Activated CD4-positive, alpha-beta T cell treated with anti-CD3 and anti-CD28 coated beads for 36 hours (primary cell): Measurements from ENCODE around the gene SCP2. TPM values are rescaled to one million over a fixed set of nuclear protein-coding genes. Genes with fewer than 3 reads are reported as not detected.
A peak's percentile ranks its signal among the peaks of the same experiment; 100 is the strongest.

Experiments
- ATAC-seq: fragments of 200-7000 bp; cut with Tn5 transposase; one replicate; pipeline ENCODE4 v1.10.0; 2021; ENCODE audit warnings: mild to moderate bottlenecking, moderate library complexity
- CTCF ChIA-PET: fragments of 350-600 bp; sonication (Branson Sonifier 250); formaldehyde crosslinking; loops from one replicate; lab custom pipeline; 2021; ENCODE audit warnings: antibody characterized with exemption; lab: Charles Lee
- POLR2A ChIA-PET: fragments of 350-600 bp; sonication (Branson Sonifier 250); formaldehyde crosslinking; loops from one replicate; lab custom pipeline; 2021; ENCODE audit warnings: antibody characterized with exemption, inconsistent platforms; lab: Charles Lee
- DNase-seq: peaks from one replicate; pipeline ENCODE4 v3.0.0-alpha.2; 2020
- H3K27ac Mint-ChIP-seq: one replicate; pipeline ENCODE4 v1.8.0; 2021; ENCODE audit warnings: mixed read lengths
- H3K27me3 Mint-ChIP-seq: one replicate; pipeline ENCODE4 v1.8.0; 2021; ENCODE audit warnings: mixed read lengths
- H3K36me3 Mint-ChIP-seq: one replicate; pipeline ENCODE4 v1.8.0; 2021; ENCODE audit warnings: low read depth, mixed read lengths
- H3K4me1 Mint-ChIP-seq: one replicate; pipeline ENCODE4 v1.8.0; 2021; ENCODE audit warnings: mixed read lengths
- H3K4me3 Mint-ChIP-seq: one replicate; pipeline ENCODE4 v1.8.0; 2021; ENCODE audit warnings: mild to moderate bottlenecking, moderate library complexity, mixed read lengths
- H3K9me3 Mint-ChIP-seq: one replicate; pipeline ENCODE4 v1.8.0; 2021; ENCODE audit warnings: low read depth, mixed read lengths
- intact Hi-C, 2 experiments: fragments of 100-400 bp; cut with DNase I in 1 of 2; cut with micrococcal nuclease in 1 of 2; formaldehyde crosslinking; loops; one replicate each; pipeline versions ENCODE4 v1.14.2 to v1.15.1; 2022 to 2024; cut with DNase I, micrococcal nuclease
- total RNA-seq, 2 experiments: library from RNA; stranded (reverse); gene quantifications; one replicate each; pipeline ENCODE4 v1.2.3, GENCODE V29; 2021

Gene SCP2
- total RNA-seq, 2 experiments from 2014 or later = 46.6 to 67.1 TPM

- Mint-ChIP-seq H3K36me3 (peaks cover 4% of the 10 kb centered on the region), H3K4me3 (no peak overlapping the region), H3K9me3 (no peaks in the 10 kb centered on the region), H3K27me3 (no peaks in the 10 kb centered on the region), H3K4me1 (no peaks in the 10 kb centered on the region), H3K27ac (no peak overlapping the region)
- ChIA-PET POLR2A (no interaction called here), CTCF (interaction anchor here (0.5 to 1.1 kb wide), 3 partner anchors 12 to 538 kb away, joined by 3 to 5 read pairs (median 3); no protein-coding TSS in a partner anchor)
- intact Hi-C loops = loop anchor here in 1 of 2 experiments (5.0 kb wide), 1 partner anchor 276 kb away; no protein-coding TSS in a partner anchor
- ATAC-seq (no peak), DNase-seq (no peak)
These were observed 20.9 kb upstream of the SCP2 start for GRCh38 chr1:52906135-52906603.

DNA sequence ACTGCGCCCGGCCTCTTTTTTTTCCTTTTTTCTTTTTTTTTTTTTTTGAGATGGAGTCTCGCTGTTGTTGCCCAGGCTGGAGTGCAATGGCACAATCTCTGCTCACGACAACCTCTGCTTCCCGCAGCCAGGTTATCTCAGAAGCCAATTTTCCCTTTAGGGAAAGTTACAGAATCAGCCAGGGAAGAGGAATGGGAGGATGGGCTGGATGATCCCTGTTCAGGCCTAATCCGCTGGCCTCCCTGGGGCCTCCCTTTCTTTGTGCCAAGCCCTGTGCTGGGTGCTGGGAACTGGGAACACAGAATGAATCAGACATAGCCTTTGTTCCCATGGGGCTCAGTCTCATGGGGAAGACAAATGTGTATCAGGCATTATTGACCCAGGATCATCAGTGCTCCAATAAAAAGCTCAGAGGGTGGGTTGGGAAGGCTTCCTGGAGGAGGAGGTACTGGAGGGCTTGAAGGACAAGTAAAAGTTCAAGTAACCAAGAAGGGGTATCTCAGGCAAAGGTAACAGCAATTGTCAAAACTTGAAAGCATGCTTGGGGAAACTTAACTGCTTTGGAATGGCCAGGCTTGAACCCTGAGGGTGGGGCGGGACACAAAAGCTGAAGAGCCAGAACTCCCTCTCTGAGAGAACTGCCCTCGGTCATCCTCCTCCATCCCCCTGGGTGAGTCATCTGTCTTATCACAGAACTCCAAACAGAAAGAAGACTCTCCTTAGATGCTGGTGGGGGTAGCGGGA lies 19.8 kb upstream of the SCP2 start:
- intact Hi-C loops = loop anchor here in 1 of 2 experiments (5.0 kb wide), 1 partner anchor 275 kb away; no protein-coding TSS in a partner anchor
- H3K9me3 Mint-ChIP-seq = no peaks in the 10 kb centered on the region
- ChIA-PET CTCF (interaction anchor here (1.2 kb wide), 1 partner anchor 10 kb away, joined by 3 read pairs; no protein-coding TSS in a partner anchor), POLR2A (no interaction called here)
- H3K27ac Mint-ChIP-seq = no peak overlapping the region
- no peak overlapping the region for H3K4me3 Mint-ChIP-seq
- H3K36me3 Mint-ChIP-seq = peaks cover 4% of the 10 kb centered on the region
- H3K4me1 Mint-ChIP-seq = no peaks in the 10 kb centered on the region
- no peaks in the 10 kb centered on the region for H3K27me3 Mint-ChIP-seq
- ATAC-seq = no peak
- no peak for DNase-seq

DNA sequence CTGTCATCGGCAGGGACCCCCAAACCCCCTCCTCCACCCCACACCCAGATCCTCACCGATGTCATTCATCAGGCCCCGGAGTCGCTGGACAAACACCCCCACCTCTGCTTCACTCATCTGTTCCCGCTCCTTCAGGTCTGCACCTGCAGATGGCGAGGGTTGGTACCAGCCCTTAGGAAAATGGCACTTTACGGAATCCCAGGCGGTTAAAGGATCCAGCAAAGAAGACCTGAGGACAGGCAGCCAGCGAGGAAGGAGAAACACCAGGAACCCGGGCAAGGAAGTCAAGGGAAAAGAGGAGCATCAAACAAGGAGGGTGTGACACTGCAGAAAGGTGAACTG lies 19.3 kb upstream of the SCP2 start:
- DNase-seq = no peak
- Mint-ChIP-seq H3K9me3 (no peaks in the 10 kb centered on the region), H3K4me3 (no peak overlapping the region), H3K27me3 (no peaks in the 10 kb centered on the region), H3K36me3 (peaks cover 4% of the 10 kb centered on the region), H3K27ac (no peak overlapping the region), H3K4me1 (no peaks in the 10 kb centered on the region)
- intact Hi-C loops = loop anchor here in 1 of 2 experiments (5.0 kb wide), 1 partner anchor 275 kb away; no protein-coding TSS in a partner anchor
- ChIA-PET CTCF (interaction anchor here (1.2 kb wide), 1 partner anchor 10 kb away, joined by 3 read pairs; no protein-coding TSS in a partner anchor), POLR2A (no interaction called here)
- ATAC-seq = no peak

DNA sequence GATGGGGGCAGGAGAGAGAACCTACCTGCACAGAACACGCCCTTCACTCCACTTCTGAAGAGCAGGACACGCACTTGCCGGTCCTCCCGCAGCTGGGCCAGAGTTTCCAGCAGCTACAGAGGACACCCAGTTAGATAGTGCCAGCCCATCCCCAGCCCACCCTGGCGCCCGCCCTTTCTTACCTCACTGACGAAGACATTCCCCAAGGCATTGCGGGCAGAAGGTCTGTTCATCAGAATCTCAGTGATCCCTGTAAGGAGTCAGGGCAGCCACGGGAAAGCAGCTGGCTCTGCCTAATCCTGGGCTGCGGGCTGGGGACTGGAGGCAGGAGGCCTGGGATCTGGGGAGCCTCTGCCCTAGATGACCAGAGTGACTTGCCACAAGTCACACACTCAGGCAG lies 15.5 kb upstream of the SCP2 start:
- no peak overlapping the region for H3K4me3 Mint-ChIP-seq
- DNase-seq (no peak), ATAC-seq (no peak)
- H3K27me3 Mint-ChIP-seq = no peaks in the 10 kb centered on the region
- H3K9me3 Mint-ChIP-seq = no peaks in the 10 kb centered on the region
- ChIA-PET POLR2A (no interaction called here), CTCF (interaction anchor here (1.1 kb wide), 1 partner anchor 8 kb away, joined by 3 read pairs; no protein-coding TSS in a partner anchor)
- intact Hi-C loops = no loop called here
- no peak overlapping the region for H3K27ac Mint-ChIP-seq
- H3K4me1 Mint-ChIP-seq = no peaks in the 10 kb centered on the region
- peaks cover 4% of the 10 kb centered on the region for H3K36me3 Mint-ChIP-seq

- Mint-ChIP-seq H3K4me3 (no peak overlapping the region), H3K9me3 (no peaks in the 10 kb centered on the region), H3K27me3 (no peaks in the 10 kb centered on the region), H3K36me3 (peaks cover 4% of the 10 kb centered on the region), H3K4me1 (no peaks in the 10 kb centered on the region), H3K27ac (no peak overlapping the region)
- ChIA-PET POLR2A (no interaction called here), CTCF (no interaction called here)
- intact Hi-C loops = no loop called here
- no peak for ATAC-seq
- no peak for DNase-seq
These were observed 14.1 kb upstream of the SCP2 start for GRCh38 chr1:52913014-52913413.

GRCh38 chr1:52913537-52913936 lies 13.5 kb upstream of the SCP2 start:
- peak; percentile 78 for ATAC-seq
- Mint-ChIP-seq H3K4me3 (no peak overlapping the region), H3K36me3 (peaks cover 4% of the 10 kb centered on the region), H3K9me3 (no peaks in the 10 kb centered on the region), H3K27me3 (no peaks in the 10 kb centered on the region), H3K4me1 (no peaks in the 10 kb centered on the region), H3K27ac (no peak overlapping the region)
- intact Hi-C loops = no loop called here
- peak; percentile 49 for DNase-seq
- ChIA-PET CTCF (no interaction called here), POLR2A (no interaction called here)

DNA sequence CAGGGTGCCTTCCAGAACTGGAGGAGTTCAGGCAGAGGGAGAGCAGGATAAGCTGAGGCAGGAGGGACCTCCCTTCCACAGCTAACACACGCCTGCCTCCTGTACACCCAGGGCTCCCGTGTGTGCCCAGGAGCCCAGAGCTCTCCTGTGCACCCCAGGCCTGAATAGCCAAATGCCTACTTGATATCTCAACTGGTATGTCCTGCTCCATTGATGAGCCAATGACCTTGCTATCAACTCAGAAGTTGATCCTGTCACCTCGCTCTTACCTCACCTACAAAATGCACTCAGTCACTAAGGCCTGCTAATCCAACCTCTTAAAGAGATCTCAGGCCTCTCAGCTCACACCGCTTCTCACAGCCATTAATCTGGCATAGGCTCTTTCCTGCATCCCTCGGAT lies 12.6 kb upstream of the SCP2 start:
- ATAC-seq (no peak), DNase-seq (no peak)
- Mint-ChIP-seq H3K4me3 (no peak overlapping the region), H3K4me1 (peaks cover 6% of the 10 kb centered on the region), H3K27ac (no peak overlapping the region), H3K27me3 (no peaks in the 10 kb centered on the region), H3K9me3 (no peaks in the 10 kb centered on the region), H3K36me3 (peaks cover 4% of the 10 kb centered on the region)
- ChIA-PET CTCF (no interaction called here), POLR2A (no interaction called here)
- intact Hi-C loops = no loop called here

DNA sequence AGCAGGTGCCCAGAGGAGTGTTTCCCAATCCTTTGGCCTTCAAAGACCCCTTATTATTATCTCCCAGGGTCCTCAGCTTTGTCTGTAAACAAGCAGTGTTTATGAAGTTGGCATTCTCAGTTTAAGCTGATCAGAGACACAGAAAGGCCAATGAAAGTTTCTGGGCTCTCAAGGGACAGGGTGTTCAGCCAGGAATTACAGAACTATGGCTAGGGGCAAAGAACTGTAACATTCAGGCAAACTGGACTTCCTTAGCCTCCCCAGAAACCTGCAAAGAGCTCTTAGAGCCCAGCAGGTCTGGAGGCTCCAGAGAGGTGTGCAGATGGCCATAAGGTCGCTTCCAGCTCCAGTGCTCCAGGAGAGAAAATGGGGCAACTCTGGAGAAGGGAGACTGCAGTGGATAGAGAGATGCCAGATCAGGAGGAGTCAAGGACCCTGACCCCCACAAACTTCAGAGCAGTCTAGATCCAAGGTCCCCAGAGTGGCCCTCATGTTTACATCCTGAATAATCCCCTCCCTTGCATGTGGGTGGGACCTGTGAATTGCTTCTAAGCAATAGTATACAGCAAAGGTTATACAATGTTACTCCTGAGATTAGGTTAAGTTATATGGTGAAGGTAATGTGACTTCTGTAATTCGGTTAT lies 11.7 kb upstream of the SCP2 start:
- H3K36me3 Mint-ChIP-seq = no peaks in the 10 kb centered on the region
- ChIA-PET POLR2A (no interaction called here), CTCF (no interaction called here)
- H3K27me3 Mint-ChIP-seq = no peaks in the 10 kb centered on the region
- ATAC-seq = no peak
- H3K27ac Mint-ChIP-seq = no peak overlapping the region
- no peaks in the 10 kb centered on the region for H3K9me3 Mint-ChIP-seq
- intact Hi-C loops = no loop called here
- H3K4me1 Mint-ChIP-seq = peaks cover 15% of the 10 kb centered on the region
- H3K4me3 Mint-ChIP-seq = no peak overlapping the region
- DNase-seq = no peak

DNA sequence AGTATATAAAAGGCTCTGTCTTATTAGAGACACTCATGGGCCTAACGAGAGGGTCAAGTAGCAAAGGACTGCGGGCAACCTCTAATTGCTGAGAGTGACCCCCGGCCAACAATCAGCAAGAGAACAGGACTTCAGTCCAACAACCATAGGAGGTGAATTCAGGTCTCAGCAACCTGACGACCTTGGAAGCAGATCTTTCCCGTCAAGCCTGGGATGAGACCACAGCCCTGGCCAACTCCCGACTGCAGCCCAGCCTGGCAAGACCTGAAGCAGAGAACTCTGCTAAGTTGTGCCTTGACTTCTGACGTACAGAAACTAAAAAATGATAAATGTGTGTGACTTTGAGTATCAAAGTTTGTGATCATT lies 11.2 kb upstream of the SCP2 start:
- CTCF ChIA-PET = no interaction called here
- Mint-ChIP-seq H3K27me3 (no peaks in the 10 kb centered on the region), H3K27ac (no peak overlapping the region), H3K4me1 (peaks cover 20% of the 10 kb centered on the region), H3K9me3 (no peaks in the 10 kb centered on the region), H3K36me3 (no peaks in the 10 kb centered on the region), H3K4me3 (no peak overlapping the region)
- intact Hi-C loops = no loop called here
- ATAC-seq (no peak), DNase-seq (no peak)
- POLR2A ChIA-PET = no interaction called here

GRCh38 chr1:52916241-52916975 lies 10.7 kb upstream of the SCP2 start:
- no peak overlapping the region for H3K27ac Mint-ChIP-seq
- H3K9me3 Mint-ChIP-seq = no peaks in the 10 kb centered on the region
- CTCF ChIA-PET = interaction anchor here (0.6 to 0.8 kb wide), 2 partner anchors 264 to 270 kb away, joined by 3 read pairs; no protein-coding TSS in a partner anchor
- H3K4me1 Mint-ChIP-seq = peaks cover 21% of the 10 kb centered on the region
- no peak overlapping the region for H3K4me3 Mint-ChIP-seq
- H3K36me3 Mint-ChIP-seq = no peaks in the 10 kb centered on the region
- intact Hi-C loops = no loop called here
- POLR2A ChIA-PET = no interaction called here
- no peaks in the 10 kb centered on the region for H3K27me3 Mint-ChIP-seq
- DNase-seq = no peak
- no peak for ATAC-seq

- ChIA-PET POLR2A (no interaction called here), CTCF (interaction anchor here (0.6 to 0.8 kb wide), 3 partner anchors 10 to 269 kb away, joined by 3 read pairs; no protein-coding TSS in a partner anchor)
- Mint-ChIP-seq H3K4me3 (no peak overlapping the region), H3K27ac (no peak overlapping the region), H3K27me3 (no peaks in the 10 kb centered on the region), H3K36me3 (no peaks in the 10 kb centered on the region), H3K9me3 (no peaks in the 10 kb centered on the region), H3K4me1 (peaks cover 24% of the 10 kb centered on the region)
- no peak for DNase-seq
- no peak for ATAC-seq
- intact Hi-C loops = no loop called here
These were observed 9.9 kb upstream of the SCP2 start for GRCh38 chr1:52917156-52917555.
